Measurements from ENCODE around the gene OXCT2. TPM values are rescaled to one million over a fixed set of nuclear protein-coding genes. Genes with fewer than 3 reads are reported as not detected.
A peak's percentile ranks its signal among the peaks of the same experiment; 100 is the strongest.
"Not testable (repeated sequence)": the region's sequence is repeated elsewhere in the genome, so short reads cannot be mapped to it uniquely, and the experiment has no call there.

OXCT2 gene
- total RNA-seq (ENCODE audit: unreplicated experiment) = 0.36 TPM
- long read RNA-seq = 0 reads

GRCh38 chr1:39771022-39771532 is at the start of gene OXCT2:
Gene OXCT2 (minus strand): TSS chr1:39771348. CDS start chr1:39771255, 93 bp downstream.
- H3K27me3 Mint-ChIP-seq (ENCODE audit: unreplicated experiment); DNase-seq (ENCODE audit: low spot score); H3K27ac Mint-ChIP-seq (ENCODE audit: unreplicated experiment); H3K9me3 Mint-ChIP-seq (ENCODE audit: unreplicated experiment); H3K4me1 Mint-ChIP-seq (ENCODE audit: unreplicated experiment); H3K36me3 Mint-ChIP-seq (ENCODE audit: low read depth, unreplicated experiment): not testable (repeated sequence)
- peak within 1 kb of the TSS; percentile 68 for H3K4me3 Mint-ChIP-seq (ENCODE audit: unreplicated experiment)

GRCh38 chr1:39819091-39819812 is 48.1 kb upstream of the OXCT2 start:
- Mint-ChIP-seq H3K27me3 (ENCODE audit: unreplicated experiment) (peaks cover 7% of the 10 kb centered on the region), H3K36me3 (ENCODE audit: low read depth, unreplicated experiment) (no peaks in the 10 kb centered on the region), H3K4me1 (ENCODE audit: unreplicated experiment) (no peaks in the 10 kb centered on the region), H3K9me3 (ENCODE audit: unreplicated experiment) (no peaks in the 10 kb centered on the region), H3K27ac (ENCODE audit: unreplicated experiment) (no peak overlapping the region), H3K4me3 (ENCODE audit: unreplicated experiment) (no peak overlapping the region)
- no peak for TF ChIP-seq CTCF (IDR thresholded peaks at IDR 0.05; ENCODE audit: unreplicated experiment)
- DNase-seq (ENCODE audit: low spot score) = no peak

- Mint-ChIP-seq H3K4me1 (ENCODE audit: unreplicated experiment) (no peaks in the 10 kb centered on the region), H3K4me3 (ENCODE audit: unreplicated experiment) (no peak overlapping the region), H3K9me3 (ENCODE audit: unreplicated experiment) (no peaks in the 10 kb centered on the region), H3K27ac (ENCODE audit: unreplicated experiment) (no peak overlapping the region), H3K27me3 (ENCODE audit: unreplicated experiment) (peaks cover 7% of the 10 kb centered on the region), H3K36me3 (ENCODE audit: low read depth, unreplicated experiment) (no peaks in the 10 kb centered on the region)
- DNase-seq (ENCODE audit: low spot score) = no peak
- no peak for TF ChIP-seq CTCF (IDR thresholded peaks at IDR 0.05; ENCODE audit: unreplicated experiment)
Observed at GRCh38 chr1:39818482-39818881, 47.3 kb upstream of the OXCT2 start.

GRCh38 chr1:39817091-39817932 is 46.2 kb upstream of the OXCT2 start:
- not testable (repeated sequence) for DNase-seq (ENCODE audit: low spot score)

More at GRCh38 chr1:39817091-39817932, 46.2 kb upstream of the OXCT2 start:
- TF ChIP-seq CTCF (IDR thresholded peaks at IDR 0.05; ENCODE audit: unreplicated experiment) = peak; percentile 36
- H3K27ac Mint-ChIP-seq (ENCODE audit: unreplicated experiment); H3K9me3 Mint-ChIP-seq (ENCODE audit: unreplicated experiment); H3K4me1 Mint-ChIP-seq (ENCODE audit: unreplicated experiment); H3K36me3 Mint-ChIP-seq (ENCODE audit: low read depth, unreplicated experiment); H3K27me3 Mint-ChIP-seq (ENCODE audit: unreplicated experiment); H3K4me3 Mint-ChIP-seq (ENCODE audit: unreplicated experiment): not testable (repeated sequence)
